NCI-H2107 treated with DMSO at 0.1 percent for 48 hours (cell line): ENCODE measurements around the gene GLIS1.

Source experiments
- DNase-seq: peaks from one replicate; lab custom pipeline; 2025; ENCODE audit not compliant: unreplicated experiment; lab: John Stamatoyannopoulos, UW

GLIS1 gene

GRCh38 chr1:53638360-53639035 is 100.5 kb downstream of the GLIS1 start:
- no peak for DNase-seq

- DNase-seq: no peak
Observed at GRCh38 chr1:53637511-53638359, 101.2 kb downstream of the GLIS1 start.

- no peak for DNase-seq
Observed at GRCh38 chr1:53636621-53637171, 102.3 kb downstream of the GLIS1 start.

GRCh38 chr1:53634571-53634979 is 104.4 kb downstream of the GLIS1 start:
- DNase-seq: no peak

GRCh38 chr1:53633073-53633704 is 105.8 kb downstream of the GLIS1 start:
- no peak for DNase-seq

- no peak for DNase-seq
Observed at GRCh38 chr1:53631622-53632310, 107.2 kb downstream of the GLIS1 start.

GRCh38 chr1:53629101-53629691 is 109.8 kb downstream of the GLIS1 start:
- DNase-seq: no peak

- no peak for DNase-seq
Observed at GRCh38 chr1:53628286-53628955, 110.5 kb downstream of the GLIS1 start.

- no peak for DNase-seq
Observed at GRCh38 chr1:53627666-53628065, 111.3 kb downstream of the GLIS1 start.

- no peak for DNase-seq
Observed at GRCh38 chr1:53627031-53627430, 111.9 kb downstream of the GLIS1 start.

- DNase-seq: no peak
Observed at GRCh38 chr1:53626616-53627015, 112.3 kb downstream of the GLIS1 start.

- no peak for DNase-seq
Observed at GRCh38 chr1:53625766-53626520, 113.0 kb downstream of the GLIS1 start.

GRCh38 chr1:53625049-53625448 is 113.9 kb downstream of the GLIS1 start:
- no peak for DNase-seq

- no peak for DNase-seq
Observed at GRCh38 chr1:53622531-53622930, 116.4 kb downstream of the GLIS1 start.

GRCh38 chr1:53621144-53621543 is 117.8 kb downstream of the GLIS1 start:
- DNase-seq: no peak

- DNase-seq: no peak
Observed at GRCh38 chr1:53620061-53620855, 118.7 kb downstream of the GLIS1 start.

GRCh38 chr1:53619367-53620060 is 119.5 kb downstream of the GLIS1 start:
- DNase-seq: no peak
